Loucy (cell line): ENCODE data around the gene ATG7.

ENCODE experiments used
- H2AFZ ChIP-seq: fragments of 200-600 bp; sonication (generic); 2 replicates; pipeline ENCODE4 v1.6.0; 2016; ENCODE audit warnings: antibody characterized with exemption, mild to moderate bottlenecking, low read length, moderate library complexity
- H3F3A ChIP-seq: fragments of 200-600 bp; 2 replicates; pipeline ENCODE4 v1.6.0; 2016; ENCODE audit warnings: antibody characterized with exemption, low read depth, mild to moderate bottlenecking
- H3K27me3 ChIP-seq: fragments of 200-600 bp; sonication (generic); 2 replicates; pipeline ENCODE4 v1.6.1; 2014; ENCODE audit warnings: low read length, mild to moderate bottlenecking; ENCODE audit not compliant: insufficient read depth, poor library complexity, severe bottlenecking
- H3K36me3 ChIP-seq: fragments of 200-600 bp; sonication (generic); 2 replicates; pipeline ENCODE4 v1.6.1; 2016; ENCODE audit warnings: low read length; ENCODE audit not compliant: insufficient read depth
- H3K4me1 ChIP-seq: fragments of 200-600 bp; sonication (generic); 2 replicates; pipeline ENCODE4 v1.5.1; 2014; ENCODE audit warnings: low read length, mild to moderate bottlenecking; ENCODE audit not compliant: insufficient read depth, poor library complexity, severe bottlenecking
- H3K4me2 ChIP-seq: fragments of 200-600 bp; sonication (generic); 2 replicates; pipeline ENCODE4 v1.6.0; 2014; ENCODE audit warnings: antibody characterized with exemption, low read length, low read depth, mild to moderate bottlenecking; ENCODE audit not compliant: poor library complexity, severe bottlenecking
- H3K4me3 ChIP-seq: fragments of 200-600 bp; sonication (generic); 2 replicates; pipeline ENCODE4 v1.5.1; 2014; ENCODE audit warnings: low read length, mild to moderate bottlenecking, mixed read lengths; ENCODE audit not compliant: poor library complexity, severe bottlenecking
- H3K79me2 ChIP-seq: fragments of 200-600 bp; sonication (generic); 2 replicates; pipeline ENCODE4 v1.6.1; 2014; ENCODE audit warnings: low read length; ENCODE audit not compliant: insufficient read depth
- H3K9ac ChIP-seq: fragments of 200-600 bp; sonication (generic); 2 replicates; pipeline ENCODE4 v1.6.0; 2014; ENCODE audit warnings: mild to moderate bottlenecking, low read depth, low read length, moderate library complexity; ENCODE audit not compliant: poor library complexity, severe bottlenecking
- H3K9me2 ChIP-seq: fragments of 200-600 bp; sonication (generic); replicated peaks from 2 replicates; pipeline ENCODE4 v1.6.1; 2016; ENCODE audit warnings: low read depth, low read length, mixed read lengths
- H3K9me3 ChIP-seq: fragments of 200-600 bp; sonication (generic); 2 replicates; pipeline ENCODE4 v1.6.1; 2014; ENCODE audit warnings: mild to moderate bottlenecking, antibody characterized with exemption, low read length, low read depth; ENCODE audit not compliant: insufficient read depth
- H4K20me1 ChIP-seq: fragments of 200-600 bp; sonication (generic); 2 replicates; pipeline ENCODE4 v1.6.0; 2014; ENCODE audit warnings: antibody characterized with exemption, low read length, mild to moderate bottlenecking; ENCODE audit not compliant: insufficient read depth, poor library complexity, severe bottlenecking
- EZH2phosphoT487 ChIP-seq: fragments of 200-600 bp; IDR thresholded peaks from 2 replicates; pipeline ENCODE4 v1.6.1; 2018; ENCODE audit warnings: antibody characterized with exemption, mild to moderate bottlenecking, moderate library complexity, borderline replicate concordance
- TF ChIP-seq, protein P1 (sequence below): fragments of 200-600 bp; sonication (generic); conservative IDR thresholded peaks from 2 replicates; pipeline ENCODE4 v1.5.1; 2014; ENCODE audit warnings: mild to moderate bottlenecking, antibody characterized with exemption, low read length

Gene ATG7

DNA sequence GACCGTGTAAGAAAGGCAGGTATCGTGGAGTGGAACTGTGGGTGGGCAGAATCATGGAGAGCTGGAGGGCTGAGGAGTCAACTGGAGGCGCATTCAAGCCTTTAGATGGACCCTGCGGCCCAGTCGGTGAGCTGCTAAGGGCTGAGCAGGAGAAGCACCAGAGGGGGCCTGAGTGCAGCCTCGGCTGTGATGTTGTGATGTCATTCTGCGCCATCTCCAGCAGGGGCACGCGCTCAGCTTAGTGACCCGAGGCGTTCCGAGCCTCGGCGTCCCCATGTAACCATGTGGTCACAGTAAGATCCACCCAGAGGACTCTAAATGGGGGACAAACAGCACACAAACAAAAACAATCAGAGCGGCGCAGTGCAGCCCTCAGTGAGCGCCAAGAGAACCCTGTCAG lies 294.7 kb downstream of the ATG7 start:
- Histone ChIP-seq H3K36me3 (peaks cover 93% of the 10 kb centered on the region; the same call in 1 of the 2 replicates), H3K79me2 (peaks cover 96% of the 10 kb centered on the region), H3K9me2 (no peaks in the 10 kb centered on the region), H3K4me3 (no peak overlapping the region), H3K4me2 (no peak overlapping the region), H3K9me3 (no peaks in the 10 kb centered on the region), H3K4me1 (no peaks in the 10 kb centered on the region), H2AFZ (no peak overlapping the region), H3K27me3 (no peaks in the 10 kb centered on the region), H4K20me1 (peaks cover 96% of the 10 kb centered on the region), H3K9ac (no peak overlapping the region), H3F3A (no peaks in the 10 kb centered on the region)
- TF ChIP-seq, protein P1, sequence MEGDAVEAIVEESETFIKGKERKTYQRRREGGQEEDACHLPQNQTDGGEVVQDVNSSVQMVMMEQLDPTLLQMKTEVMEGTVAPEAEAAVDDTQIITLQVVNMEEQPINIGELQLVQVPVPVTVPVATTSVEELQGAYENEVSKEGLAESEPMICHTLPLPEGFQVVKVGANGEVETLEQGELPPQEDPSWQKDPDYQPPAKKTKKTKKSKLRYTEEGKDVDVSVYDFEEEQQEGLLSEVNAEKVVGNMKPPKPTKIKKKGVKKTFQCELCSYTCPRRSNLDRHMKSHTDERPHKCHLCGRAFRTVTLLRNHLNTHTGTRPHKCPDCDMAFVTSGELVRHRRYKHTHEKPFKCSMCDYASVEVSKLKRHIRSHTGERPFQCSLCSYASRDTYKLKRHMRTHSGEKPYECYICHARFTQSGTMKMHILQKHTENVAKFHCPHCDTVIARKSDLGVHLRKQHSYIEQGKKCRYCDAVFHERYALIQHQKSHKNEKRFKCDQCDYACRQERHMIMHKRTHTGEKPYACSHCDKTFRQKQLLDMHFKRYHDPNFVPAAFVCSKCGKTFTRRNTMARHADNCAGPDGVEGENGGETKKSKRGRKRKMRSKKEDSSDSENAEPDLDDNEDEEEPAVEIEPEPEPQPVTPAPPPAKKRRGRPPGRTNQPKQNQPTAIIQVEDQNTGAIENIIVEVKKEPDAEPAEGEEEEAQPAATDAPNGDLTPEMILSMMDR, result 0 out of 2 replicates have a peak, but pooled peaks have one; percentile 10
- TF ChIP-seq EZH2phosphoT487, result no peak

DNA sequence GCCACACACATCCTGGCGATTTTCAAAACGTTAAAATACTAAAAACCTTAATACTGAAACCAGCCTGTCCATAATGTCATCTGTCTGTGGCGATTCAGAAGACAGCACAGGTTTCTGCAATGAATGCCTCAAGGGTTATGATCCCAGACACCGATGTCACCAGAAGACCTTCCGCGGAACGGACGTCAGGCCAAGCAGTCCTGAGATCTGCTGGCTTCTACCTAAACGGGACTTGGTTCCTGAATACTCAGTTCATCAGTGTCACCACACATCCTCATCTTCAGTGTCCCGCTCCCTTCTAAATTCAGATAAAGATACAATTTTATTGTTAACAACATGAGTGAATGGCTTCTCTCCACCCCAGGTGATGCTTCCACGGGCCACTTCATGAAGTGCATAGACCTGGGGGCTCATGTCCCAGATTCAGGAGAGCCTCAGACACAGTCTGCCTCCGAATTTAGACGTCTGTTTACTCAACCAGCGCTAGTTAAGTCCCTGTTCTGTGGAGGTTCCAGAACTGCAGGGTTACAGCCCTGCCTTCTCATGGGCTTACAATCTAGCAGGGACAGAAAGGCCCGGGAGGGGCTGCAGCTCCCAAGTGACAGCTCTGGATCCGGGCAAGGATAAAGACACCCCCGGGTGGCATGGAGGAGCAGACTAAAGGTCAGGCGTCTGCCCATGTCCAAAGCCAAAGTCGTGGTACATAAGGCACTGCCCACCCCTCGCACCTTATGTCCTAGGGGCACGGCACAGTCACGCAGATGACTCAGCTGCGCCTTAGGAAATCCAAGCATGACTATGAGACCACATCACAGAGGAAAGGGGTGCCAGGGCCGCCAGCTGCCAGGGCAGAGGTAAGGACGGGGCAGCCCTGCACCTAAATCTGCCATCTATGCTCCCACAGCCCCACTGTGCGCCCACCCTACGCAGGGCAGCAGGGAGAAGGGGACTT lies 295.6 kb downstream of the ATG7 start:
- Histone ChIP-seq H3K36me3 (peaks cover 93% of the 10 kb centered on the region; the same call in 1 of the 2 replicates), H3K4me2 (no peak overlapping the region), H3K9me3 (no peaks in the 10 kb centered on the region), H4K20me1 (peaks cover 97% of the 10 kb centered on the region), H3K79me2 (peaks cover 96% of the 10 kb centered on the region), H3K27me3 (no peaks in the 10 kb centered on the region), H3K4me3 (no peak overlapping the region), H2AFZ (no peak overlapping the region), H3K4me1 (no peaks in the 10 kb centered on the region), H3K9ac (no peak overlapping the region), H3F3A (no peaks in the 10 kb centered on the region), H3K9me2 (no peaks in the 10 kb centered on the region)
- no peak for TF ChIP-seq EZH2phosphoT487
- TF ChIP-seq, protein P1, result no peak

DNA sequence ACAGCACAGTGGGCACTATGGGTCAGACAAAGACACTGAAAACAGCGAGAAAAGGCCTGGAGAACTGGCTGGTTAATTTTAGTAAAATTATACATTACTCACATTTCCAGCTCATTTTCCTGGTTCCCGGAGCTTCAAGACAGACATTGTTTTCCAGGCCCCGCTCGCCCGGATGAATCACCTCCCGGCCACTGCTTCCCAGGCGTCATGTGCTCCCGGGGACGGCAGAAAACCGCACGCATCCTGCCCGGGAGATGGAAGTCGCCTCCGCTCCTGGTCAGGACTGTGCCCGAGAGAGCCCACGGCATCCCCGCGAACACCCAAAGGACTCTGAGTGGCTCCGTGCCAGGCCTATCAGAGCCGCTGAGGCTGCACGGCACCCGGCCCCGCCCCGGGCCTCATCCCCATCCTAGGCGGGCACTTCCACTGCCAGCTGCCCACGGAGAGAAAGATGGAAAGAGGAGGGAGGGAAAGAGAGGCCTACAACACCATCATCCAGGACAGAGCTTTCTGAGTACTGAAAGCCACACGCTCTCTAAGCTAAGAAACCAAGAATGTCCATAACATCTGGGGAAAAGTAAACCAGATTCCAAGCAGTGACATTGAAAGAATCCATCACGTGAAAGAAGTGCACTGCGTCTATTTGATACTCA lies 296.4 kb downstream of the ATG7 start:
- Histone ChIP-seq H3K9ac (no peak overlapping the region), H3K27me3 (no peaks in the 10 kb centered on the region), H3K9me3 (no peaks in the 10 kb centered on the region), H3K79me2 (peaks cover 96% of the 10 kb centered on the region), H3K4me1 (no peaks in the 10 kb centered on the region), H2AFZ (no peak overlapping the region), H4K20me1 (peaks cover 94% of the 10 kb centered on the region), H3K9me2 (no peaks in the 10 kb centered on the region), H3F3A (no peaks in the 10 kb centered on the region), H3K4me2 (no peak overlapping the region), H3K36me3 (peaks cover 90% of the 10 kb centered on the region; the same call in 1 of the 2 replicates), H3K4me3 (no peak overlapping the region)
- TF ChIP-seq, protein P1, result no peak
- no peak for TF ChIP-seq EZH2phosphoT487
